Vagina (tissue), 2 donors: ENCODE results near the gene IL17RA.

Experiments used
- POLR2A ChIP-seq, 2 donors: fragments of 450-650 bp; IDR thresholded peaks; one replicate each; pipeline ENCODE4 v1.6.1; 2017; ENCODE audit warnings: antibody characterized with exemption in 2 of 2, mild to moderate bottlenecking in 2 of 2, moderate library complexity in 2 of 2
- POLR2AphosphoS5 ChIP-seq, 2 donors: sonication (generic); formaldehyde crosslinking; IDR thresholded peaks; one replicate each; pipeline ENCODE4 v1.9.0; 2017; ENCODE audit warnings: antibody characterized with exemption in 2 of 2, mild to moderate bottlenecking in 2 of 2, low read depth in 1 of 2; ENCODE audit not compliant: insufficient read depth in 1 of 2
- TF ChIP-seq, protein P1 (sequence below), 3 experiments: fragments of 450-650 bp in 2 of 3; fragments of 200-600 bp in 1 of 3; sonication (generic) in 1 of 3; IDR thresholded peaks; one replicate each; pipeline ENCODE4 v1.5.1; 2017 to 2019; ENCODE audit warnings: antibody characterized with exemption in 3 of 3, mild to moderate bottlenecking in 2 of 3, moderate library complexity in 2 of 3

DNA sequence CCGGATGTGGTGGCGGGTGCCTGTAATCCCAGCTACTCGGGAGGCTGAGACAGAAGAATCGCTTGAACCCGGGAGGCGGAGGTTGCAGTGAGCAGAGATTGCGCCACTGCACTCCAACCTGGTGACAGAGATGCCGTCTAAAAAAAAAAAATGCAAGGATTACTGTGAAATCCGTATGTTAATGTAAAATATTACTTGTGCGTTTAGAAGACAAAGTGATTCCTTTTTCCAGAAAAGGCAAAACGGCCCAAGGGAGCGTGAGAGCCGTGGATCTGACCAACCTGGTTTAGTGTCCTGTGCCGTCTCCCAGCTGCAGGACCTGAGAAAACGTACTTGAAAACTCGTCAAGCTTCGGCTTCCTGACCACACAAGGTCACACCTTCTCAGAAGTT is 73.4 kb downstream of the IL17RA start:
- TF ChIP-seq, protein P1, sequence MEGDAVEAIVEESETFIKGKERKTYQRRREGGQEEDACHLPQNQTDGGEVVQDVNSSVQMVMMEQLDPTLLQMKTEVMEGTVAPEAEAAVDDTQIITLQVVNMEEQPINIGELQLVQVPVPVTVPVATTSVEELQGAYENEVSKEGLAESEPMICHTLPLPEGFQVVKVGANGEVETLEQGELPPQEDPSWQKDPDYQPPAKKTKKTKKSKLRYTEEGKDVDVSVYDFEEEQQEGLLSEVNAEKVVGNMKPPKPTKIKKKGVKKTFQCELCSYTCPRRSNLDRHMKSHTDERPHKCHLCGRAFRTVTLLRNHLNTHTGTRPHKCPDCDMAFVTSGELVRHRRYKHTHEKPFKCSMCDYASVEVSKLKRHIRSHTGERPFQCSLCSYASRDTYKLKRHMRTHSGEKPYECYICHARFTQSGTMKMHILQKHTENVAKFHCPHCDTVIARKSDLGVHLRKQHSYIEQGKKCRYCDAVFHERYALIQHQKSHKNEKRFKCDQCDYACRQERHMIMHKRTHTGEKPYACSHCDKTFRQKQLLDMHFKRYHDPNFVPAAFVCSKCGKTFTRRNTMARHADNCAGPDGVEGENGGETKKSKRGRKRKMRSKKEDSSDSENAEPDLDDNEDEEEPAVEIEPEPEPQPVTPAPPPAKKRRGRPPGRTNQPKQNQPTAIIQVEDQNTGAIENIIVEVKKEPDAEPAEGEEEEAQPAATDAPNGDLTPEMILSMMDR (IDR thresholded peaks at IDR 0.05), result no peak
- no peak for TF ChIP-seq POLR2A (IDR thresholded peaks at IDR 0.05)
- TF ChIP-seq POLR2AphosphoS5 (IDR thresholded peaks at IDR 0.05; ENCODE audit: insufficient read depth in 1 of 2, low read depth in 1 of 2), result no peak
